ENCODE results near the gene P3H4.

Gene P3H4

GRCh38 chr17:41769346-41769862 is 42.3 kb downstream of the P3H4 start:
- no peak for DNase-seq

GRCh38 chr17:41768682-41769288 is 43.0 kb downstream of the P3H4 start:
- DNase-seq, result no peak

DNA sequence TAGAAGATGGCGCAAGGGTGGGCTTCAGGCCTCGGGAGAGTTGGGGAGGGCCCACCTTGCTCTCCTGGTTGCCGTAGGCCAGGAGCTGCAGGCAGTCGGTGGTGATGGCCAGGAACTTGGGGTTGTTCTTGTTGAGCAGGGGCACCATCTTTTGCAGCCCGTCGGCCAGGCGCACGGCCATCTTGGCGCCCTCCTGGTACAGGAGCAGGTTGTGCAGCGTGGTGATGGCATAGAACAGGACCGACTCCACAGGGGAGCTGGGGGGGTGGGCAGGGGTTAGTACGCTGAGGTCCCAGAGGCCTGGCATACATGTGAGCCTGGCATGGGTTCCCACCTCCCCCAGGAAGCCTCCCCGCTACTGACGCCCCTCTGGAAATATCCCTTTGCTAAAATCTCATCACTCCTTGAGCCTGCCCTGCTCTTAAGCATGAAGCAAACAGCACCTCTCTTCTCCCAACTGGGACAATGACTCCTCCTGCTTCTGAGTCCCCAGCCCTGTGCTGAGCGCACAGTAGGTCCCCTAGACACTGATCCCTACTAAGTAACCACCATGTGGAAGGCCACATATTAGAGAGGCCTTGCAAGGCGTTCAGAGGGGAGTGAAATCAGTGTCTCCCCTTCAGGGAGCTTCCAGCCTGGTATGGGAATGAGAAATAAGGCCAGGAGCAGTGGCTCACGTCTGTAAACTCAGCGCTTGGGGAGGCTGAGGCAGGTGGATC is 44.3 kb downstream of the P3H4 start:
- DNase-seq, result no peak

DNA sequence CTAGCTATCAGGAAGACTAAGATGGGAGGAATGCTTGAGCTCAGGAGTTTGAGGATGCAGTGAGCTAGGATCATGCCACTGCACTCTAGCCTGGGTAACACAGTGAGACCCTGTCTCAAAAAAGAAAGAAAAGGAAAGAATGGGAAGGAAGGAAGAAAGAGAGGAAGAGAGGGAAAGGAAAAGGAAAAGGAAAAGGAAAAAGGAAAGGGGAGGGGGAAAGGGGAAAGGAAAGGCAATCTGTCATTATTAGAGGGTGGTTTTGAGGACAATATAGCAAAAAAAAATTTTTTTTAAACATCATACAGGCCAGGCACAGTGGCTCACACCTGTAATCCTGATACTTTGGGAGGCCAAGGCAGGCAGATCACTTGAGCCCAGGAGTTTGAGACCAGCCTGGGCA is 45.6 kb downstream of the P3H4 start:
- DNase-seq, result no peak

DNA sequence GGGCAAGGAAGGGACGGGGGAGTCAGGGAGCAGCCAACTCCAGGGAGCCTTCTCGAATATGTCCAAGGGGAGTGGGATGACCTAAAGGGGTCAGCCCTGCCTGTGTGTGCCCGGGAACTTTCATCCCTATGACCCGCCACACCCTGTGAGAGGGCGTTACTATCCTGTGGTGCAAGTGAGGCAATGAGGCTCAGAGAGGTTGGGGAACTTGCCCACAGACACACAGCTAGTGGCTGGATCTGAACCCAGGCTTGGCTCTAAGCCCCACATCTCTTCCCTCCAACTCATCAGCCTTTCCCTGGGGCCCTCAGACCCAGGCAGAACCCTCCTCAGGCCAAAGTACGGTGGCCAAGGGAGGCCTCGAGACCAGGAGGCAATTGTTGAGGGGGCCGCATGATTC is 48.4 kb downstream of the P3H4 start:
- DNase-seq, result no peak

- DNase-seq, result no peak
These were observed 48.9 kb downstream of the P3H4 start for GRCh38 chr17:41762841-41763240.

GRCh38 chr17:41762391-41762790 is 49.4 kb downstream of the P3H4 start:
- no peak for DNase-seq

DNA sequence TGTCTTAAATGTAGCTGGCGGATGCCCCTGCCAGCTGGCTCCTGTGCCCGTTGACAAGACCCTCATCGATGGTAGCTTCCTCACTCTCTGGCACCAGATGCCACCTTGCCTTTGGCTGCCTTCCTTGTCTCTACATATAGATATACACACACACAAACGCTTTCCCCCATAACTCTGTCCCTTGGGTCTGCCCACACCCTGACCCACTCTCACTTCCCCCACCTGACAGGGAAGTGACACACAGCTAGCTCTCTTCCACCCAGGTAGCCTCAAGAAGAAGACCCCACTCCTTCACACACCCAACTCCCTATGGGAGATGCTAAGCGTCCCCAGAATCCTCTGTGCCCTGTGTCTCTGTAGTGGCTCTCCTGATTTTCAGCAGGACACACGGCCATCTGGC is 50.9 kb downstream of the P3H4 start:
- no peak for DNase-seq

GRCh38 chr17:41758601-41759000 is 53.1 kb downstream of the P3H4 start:
- no peak for DNase-seq

GRCh38 chr17:41754066-41754465 is 57.7 kb downstream of the P3H4 start:
- DNase-seq, result no peak
